ENCODE measurements around the gene PDSS2.

The PDSS2 gene

GRCh38 chr6:107248147-107248546, 211.2 kb downstream of the PDSS2 start:
- no peak for DNase-seq

- DNase-seq, result no peak
These were observed 212.3 kb downstream of the PDSS2 start for GRCh38 chr6:107246972-107247615.

- DNase-seq, result no peak
These were observed 213.0 kb downstream of the PDSS2 start for GRCh38 chr6:107246249-107246971.

- DNase-seq, result no peak
These were observed 214.5 kb downstream of the PDSS2 start for GRCh38 chr6:107244742-107245480.

GRCh38 chr6:107244082-107244741, 215.2 kb downstream of the PDSS2 start:
- no peak for DNase-seq

GRCh38 chr6:107243471-107243870, 215.9 kb downstream of the PDSS2 start:
- DNase-seq, result no peak

- DNase-seq, result no peak
These were observed 221.2 kb downstream of the PDSS2 start for GRCh38 chr6:107237992-107238660.

- no peak for DNase-seq
These were observed 223.9 kb downstream of the PDSS2 start for GRCh38 chr6:107235511-107235910.

- DNase-seq, result no peak
These were observed 224.4 kb downstream of the PDSS2 start for GRCh38 chr6:107235007-107235406.

- no peak for DNase-seq
These were observed 228.1 kb downstream of the PDSS2 start for GRCh38 chr6:107231243-107231642.

GRCh38 chr6:107230448-107230847, 228.9 kb downstream of the PDSS2 start:
- no peak for DNase-seq

GRCh38 chr6:107230024-107230423, 229.3 kb downstream of the PDSS2 start:
- no peak for DNase-seq

- no peak for DNase-seq
These were observed 230.6 kb downstream of the PDSS2 start for GRCh38 chr6:107228754-107229153.

- DNase-seq, result no peak
These were observed 237.8 kb downstream of the PDSS2 start for GRCh38 chr6:107221519-107221918.

- DNase-seq, result no peak
These were observed 239.5 kb downstream of the PDSS2 start for GRCh38 chr6:107219851-107220250.

- DNase-seq, result no peak
These were observed 241.2 kb downstream of the PDSS2 start for GRCh38 chr6:107218142-107218541.

- DNase-seq, result no peak
These were observed 242.1 kb downstream of the PDSS2 start for GRCh38 chr6:107217248-107217647.

- DNase-seq, result no peak
These were observed 243.0 kb downstream of the PDSS2 start for GRCh38 chr6:107216197-107216933.

GRCh38 chr6:107215334-107215733, 244.0 kb downstream of the PDSS2 start:
- no peak for DNase-seq

GRCh38 chr6:107214655-107215054, 244.7 kb downstream of the PDSS2 start:
- no peak for DNase-seq

- no peak for DNase-seq
These were observed 249.7 kb downstream of the PDSS2 start for GRCh38 chr6:107209406-107210305.

All from activated CD4-positive, alpha-beta T cell treated with anti-CD3 and anti-CD28 coated beads, Interleukin-2, amount 50 U/mL, for 1 hour (primary cell).